HG02678 (cell line): ENCODE results near the gene RNF13.
"Not testable (repeated sequence)": the region's sequence is repeated elsewhere in the genome, so short reads cannot be mapped to it uniquely, and the experiment has no call there.

ENCODE experiments used
- ATAC-seq: cut with Tn5 transposase; IDR thresholded peaks from one replicate; pipeline ENCODE4 v1.9.1; 2021; ENCODE audit warnings: mild to moderate bottlenecking, moderate library complexity; ENCODE audit not compliant: unreplicated experiment

The RNF13 gene

GRCh38 chr3:149894205-149894604 is 81.2 kb downstream of the RNF13 start:
- no peak for ATAC-seq

GRCh38 chr3:149895339-149895738 is 82.3 kb downstream of the RNF13 start:
- ATAC-seq: no peak

GRCh38 chr3:149895769-149896168 is 82.8 kb downstream of the RNF13 start:
- ATAC-seq: no peak

GRCh38 chr3:149898771-149899170 is 85.8 kb downstream of the RNF13 start:
- no peak for ATAC-seq

- ATAC-seq: no peak
Measured at GRCh38 chr3:149900322-149900721, 87.3 kb downstream of the RNF13 start.

GRCh38 chr3:149901770-149902169 is 88.8 kb downstream of the RNF13 start:
- no peak for ATAC-seq

GRCh38 chr3:149902498-149903139 is 89.6 kb downstream of the RNF13 start:
- ATAC-seq: no peak

- no peak for ATAC-seq
Measured at GRCh38 chr3:149906036-149906435, 93.0 kb downstream of the RNF13 start.

- no peak for ATAC-seq
Measured at GRCh38 chr3:149908424-149908957, 95.5 kb downstream of the RNF13 start.

GRCh38 chr3:149909923-149910322 is 96.9 kb downstream of the RNF13 start:
- no peak for ATAC-seq

- ATAC-seq: no peak
Measured at GRCh38 chr3:149917124-149917667, 104.2 kb downstream of the RNF13 start.

- ATAC-seq: no peak
Measured at GRCh38 chr3:149919509-149919908, 106.5 kb downstream of the RNF13 start.

- ATAC-seq: no peak
Measured at GRCh38 chr3:149920119-149920518, 107.1 kb downstream of the RNF13 start.

- ATAC-seq: no peak
Measured at GRCh38 chr3:149933008-149933407, 120.0 kb downstream of the RNF13 start.

GRCh38 chr3:149933858-149934257 is 120.8 kb downstream of the RNF13 start:
- peak; percentile 60 for ATAC-seq

GRCh38 chr3:149934524-149934923 is 121.5 kb downstream of the RNF13 start:
- ATAC-seq: no peak

GRCh38 chr3:149936812-149937230 is 123.8 kb downstream of the RNF13 start:
- peak; percentile 49 for ATAC-seq

- ATAC-seq: not testable (repeated sequence)
Measured at GRCh38 chr3:149938392-149939055, 125.5 kb downstream of the RNF13 start.

GRCh38 chr3:149941186-149941585 is 128.2 kb downstream of the RNF13 start:
- ATAC-seq: no peak

GRCh38 chr3:149941946-149942345 is 128.9 kb downstream of the RNF13 start:
- no peak for ATAC-seq

GRCh38 chr3:149942409-149942808 is 129.4 kb downstream of the RNF13 start:
- no peak for ATAC-seq

- not testable (repeated sequence) for ATAC-seq
Measured at GRCh38 chr3:149943966-149944365, 131.0 kb downstream of the RNF13 start.
